Fibroblast of the aortic adventitia (primary cell): ENCODE data around the gene ALDH3A2. TPM values are rescaled to one million over a fixed set of nuclear protein-coding genes. Genes with fewer than 3 reads are reported as not detected.

Experiments used
- DNase-seq: peaks from one replicate; pipeline ENCODE4 v3.0.0-alpha.2; 2010; ENCODE audit warnings: low read depth
- H3K4me3 ChIP-seq: 2 replicates; pipeline ENCODE4 v1.5.1; 2011; ENCODE audit warnings: low read depth, mild to moderate bottlenecking, control low read depth, low read length, moderate library complexity
- CTCF ChIP-seq: IDR thresholded peaks from 2 replicates; pipeline ENCODE4 v1.5.1; 2011; ENCODE audit warnings: mild to moderate bottlenecking, low read length, control low read depth, inconsistent platforms; ENCODE audit not compliant: insufficient read depth
- total RNA-seq: library from RNA; depleted of rRNA; stranded (reverse); fragments of >200 nt; gene quantifications from 2 replicates; pipeline ENCODE4 v1.2.3, GENCODE V29; 2012; ENCODE audit warnings: low replicate concordance

Gene ALDH3A2
- total RNA-seq, 1 donor, result 59.7 TPM

- no peak for DNase-seq
- no peak for TF ChIP-seq CTCF
- no peak overlapping the region for H3K4me3 ChIP-seq
These were observed 54.7 kb downstream of the ALDH3A2 start for GRCh38 chr17:19703106-19703827.

DNA sequence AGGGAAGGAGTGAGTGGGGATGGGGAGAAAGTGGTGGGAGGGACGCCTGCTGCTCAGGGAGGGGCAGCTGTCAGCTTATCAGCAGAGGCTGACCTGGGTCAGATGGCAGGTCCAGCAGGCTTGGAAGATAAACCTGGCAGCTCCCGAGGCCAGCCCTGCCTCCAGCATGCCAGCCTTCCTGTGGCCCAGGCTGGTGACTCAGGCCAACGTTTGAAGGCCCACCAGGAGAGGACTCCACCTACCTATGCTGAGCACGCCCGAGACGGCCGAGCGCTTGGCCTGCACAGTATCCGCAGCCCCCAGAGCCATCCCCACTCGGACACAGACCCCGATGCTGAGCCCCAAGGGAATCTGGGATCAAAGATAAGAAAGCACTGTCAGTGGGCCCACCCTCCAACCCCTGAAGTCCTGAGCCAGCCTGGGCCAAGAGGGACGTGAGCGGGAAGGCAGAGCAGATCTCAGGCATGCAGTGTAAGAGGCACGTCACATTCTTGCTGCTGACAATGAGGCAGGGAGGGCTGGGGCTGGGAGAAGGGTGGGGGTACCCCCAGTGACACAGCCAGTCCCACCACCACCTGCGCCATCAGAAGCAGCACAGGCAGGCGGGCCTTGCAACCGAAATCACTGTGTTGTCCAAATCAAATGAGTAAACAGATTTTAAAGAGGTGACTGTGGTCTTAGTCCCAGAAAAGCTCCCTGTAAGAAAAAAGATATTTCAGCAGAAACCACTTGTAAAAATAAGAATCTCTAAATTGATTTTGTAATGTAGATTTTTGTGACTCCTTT is 55.5 kb downstream of the ALDH3A2 start:
- no peak for TF ChIP-seq CTCF
- no peak for DNase-seq
- H3K4me3 ChIP-seq, result no peak overlapping the region

DNA sequence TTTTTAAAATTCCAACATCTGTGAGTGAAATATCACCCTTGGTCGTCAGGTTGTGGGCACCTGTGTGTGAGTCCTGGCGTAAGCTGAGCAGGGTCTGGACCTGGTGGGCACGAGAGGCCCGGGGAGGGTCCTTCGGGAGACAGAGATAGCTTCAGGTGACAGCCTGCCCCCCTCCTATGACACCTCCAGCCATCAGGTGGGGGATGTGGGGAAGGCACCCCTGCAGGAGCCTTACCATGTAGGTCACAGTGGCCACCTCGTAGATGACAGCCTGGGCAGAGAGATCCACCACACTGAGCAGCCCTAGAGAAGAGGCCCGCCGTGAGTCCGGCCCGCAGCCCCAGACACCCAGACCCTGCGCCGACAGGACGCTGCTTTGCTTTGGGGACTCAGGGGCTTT is 56.6 kb downstream of the ALDH3A2 start:
- H3K4me3 ChIP-seq, result no peak overlapping the region
- no peak for TF ChIP-seq CTCF

GRCh38 chr17:19705771-19706770 is 57.5 kb downstream of the ALDH3A2 start:
- no peak for TF ChIP-seq CTCF
- H3K4me3 ChIP-seq, result no peak overlapping the region
- DNase-seq, result no peak

More for the DNA sequence above, 56.6 kb downstream of the ALDH3A2 start:
- DNase-seq, result no peak

DNA sequence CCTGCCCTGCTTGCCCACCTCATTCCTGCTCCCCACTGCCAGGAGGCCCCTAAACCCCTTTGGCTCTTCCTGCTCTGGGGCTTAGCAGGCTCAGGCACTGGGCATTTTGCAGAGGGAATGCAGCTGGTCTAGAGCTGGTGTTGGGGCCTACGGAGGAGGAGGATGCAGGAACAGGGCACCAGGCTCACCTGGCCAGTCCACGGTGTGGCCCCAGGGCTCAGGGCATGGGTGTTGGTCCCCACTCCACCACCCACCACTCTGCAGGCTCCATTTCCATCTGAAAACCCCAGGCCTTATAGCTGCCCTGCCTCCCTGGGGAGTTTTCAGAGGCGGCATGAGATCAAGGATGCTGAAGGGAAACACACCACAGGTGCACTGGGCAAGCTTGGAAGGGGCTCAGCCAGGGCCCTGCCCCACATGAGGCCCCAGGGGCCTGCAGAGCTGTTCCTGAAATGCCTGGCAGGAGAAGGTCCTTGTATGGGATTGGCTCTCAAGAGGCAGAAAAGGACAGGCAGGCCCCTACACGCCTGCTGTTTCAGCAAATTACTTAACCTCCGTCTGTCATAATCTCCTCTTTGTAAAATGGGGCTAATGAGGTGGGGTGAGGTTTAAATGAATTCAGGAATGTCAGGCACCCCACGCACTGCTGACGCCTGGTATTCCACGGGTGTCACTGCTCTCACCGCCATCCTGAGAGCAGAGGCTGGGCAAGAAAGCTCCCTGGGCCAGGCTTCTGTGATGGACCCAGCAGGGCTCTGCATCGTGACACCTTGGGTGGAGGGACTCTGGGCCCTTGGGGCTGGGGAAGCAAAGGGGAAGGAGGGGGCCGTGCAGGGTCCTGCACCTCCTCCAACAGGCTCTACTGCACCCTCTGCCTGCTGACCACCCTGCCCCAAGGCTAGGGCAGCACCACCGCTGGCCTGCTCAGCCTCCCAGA is 58.5 kb downstream of the ALDH3A2 start:
- no peak for DNase-seq
- TF ChIP-seq CTCF, result no peak
- no peak overlapping the region for H3K4me3 ChIP-seq
